ENCODE data around the gene PRKCE.

GRCh38 chr2:45918463-45919159, 267.1 kb downstream of the PRKCE start:
- no peak for TF ChIP-seq SUZ12 (IDR thresholded peaks at IDR 0.05; ENCODE audit: extremely low read depth, insufficient read depth, insufficient read length)
- no peak for TF ChIP-seq ZNF274 (IDR thresholded peaks at IDR 0.05; ENCODE audit: low read depth, low read length)
- no peak for TF ChIP-seq YY1 (IDR thresholded peaks at IDR 0.05; ENCODE audit: insufficient read depth, insufficient read length)

Measured in NT2/D1 (cell line).